BJ (cell line): Measurements from ENCODE around the gene APOC1. TPM values are rescaled to one million over a fixed set of nuclear protein-coding genes. Genes with fewer than 3 reads are reported as not detected.

Experiments
- CTCF ChIA-PET: fragments of 350-600 bp; formaldehyde crosslinking; extraction: SDS; loops from one replicate; lab custom pipeline; 2021; ENCODE audit warnings: antibody characterized with exemption, inconsistent platforms; lab: Yijun Ruan, JAX
- POLR2A ChIA-PET: fragments of 300-600 bp; sonication (Branson Sonifier 250); formaldehyde crosslinking; extraction: SDS; loops from one replicate; lab custom pipeline; 2021; ENCODE audit warnings: antibody characterized with exemption; lab: Charles Lee
- DNase-seq: peaks from one replicate; pipeline ENCODE4 v3.0.0-alpha.2; 2011; ENCODE audit warnings: low read depth
- H3K27me3 ChIP-seq: 2 replicates; pipeline ENCODE4 v1.6.0; 2011; ENCODE audit warnings: low read length; ENCODE audit not compliant: control insufficient read depth, insufficient read depth
- H3K36me3 ChIP-seq: 2 replicates; pipeline ENCODE4 v1.5.1; 2011; ENCODE audit warnings: low read length; ENCODE audit not compliant: control insufficient read depth, insufficient read depth
- H3K4me3 ChIP-seq: 2 replicates; pipeline ENCODE4 v1.5.1; 2011; ENCODE audit warnings: low read depth, mild to moderate bottlenecking, control low read depth, low read length
- polyA plus RNA-seq: library from polyadenylated mRNA; depleted of rRNA; stranded (reverse); fragments of >200 nt; gene quantifications from 2 replicates; pipeline ENCODE4 v1.2.3, GENCODE V29; 2011; rRNA removed
- TF ChIP-seq, protein P1 (sequence below): IDR thresholded peaks from 2 replicates; pipeline ENCODE4 v1.5.1; 2011; ENCODE audit warnings: low read depth, mild to moderate bottlenecking, control low read depth, inconsistent platforms, low read length, moderate library complexity; ENCODE audit not compliant: insufficient read depth

APOC1 gene
- polyA plus RNA-seq, 1 experiment = 4.9 TPM

DNA sequence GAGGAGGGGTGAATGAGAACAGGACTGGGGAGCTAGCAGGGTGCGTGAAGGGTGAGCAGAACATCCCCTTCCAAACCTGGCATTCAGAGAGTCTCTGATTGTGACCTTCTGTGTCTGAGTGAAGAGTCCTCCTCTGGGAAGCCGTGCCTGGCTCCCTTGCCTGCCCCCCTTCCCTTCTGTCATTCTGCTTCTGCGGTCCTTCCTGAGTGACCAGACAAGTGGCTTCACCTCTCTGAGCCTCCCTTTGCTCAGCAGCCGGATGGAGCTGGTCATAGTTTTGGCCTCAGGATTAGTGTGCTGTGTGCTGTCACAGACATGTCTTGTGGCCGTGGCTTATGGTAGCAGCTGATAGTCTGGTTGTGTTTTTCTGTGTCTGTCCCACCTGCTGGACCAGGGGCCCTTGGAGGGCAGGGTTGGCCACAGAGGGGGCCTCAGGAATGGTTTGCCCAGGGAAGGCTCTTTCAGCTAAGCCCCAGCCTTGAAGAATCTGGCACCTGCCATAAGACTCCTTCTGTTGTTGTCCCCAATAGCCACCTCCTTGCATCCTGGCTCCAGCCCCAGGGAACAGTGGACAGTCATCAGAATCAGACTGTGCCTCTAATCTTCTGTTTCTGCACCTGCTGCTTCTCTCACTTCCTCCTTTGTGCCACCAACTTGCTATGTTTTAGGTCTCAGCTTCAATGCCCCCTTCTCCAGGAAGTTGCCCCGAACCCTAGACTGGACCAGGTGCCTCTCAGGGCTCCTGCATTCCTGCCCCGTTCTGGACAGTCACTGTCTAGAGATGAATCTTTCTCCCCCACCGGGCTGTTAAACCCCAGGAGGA lies 46.7 kb downstream of the APOC1 start:
- POLR2A ChIA-PET = no interaction called here
- no peak for DNase-seq
- Histone ChIP-seq H3K27me3 (no peaks in the 10 kb centered on the region), H3K4me3 (no peak overlapping the region), H3K36me3 (peaks cover 12% of the 10 kb centered on the region)
- CTCF ChIA-PET = interaction anchor here (1.2 kb wide), 1 partner anchor 57 kb away, joined by 4 read pairs; no protein-coding TSS in a partner anchor
- TF ChIP-seq, protein P1, sequence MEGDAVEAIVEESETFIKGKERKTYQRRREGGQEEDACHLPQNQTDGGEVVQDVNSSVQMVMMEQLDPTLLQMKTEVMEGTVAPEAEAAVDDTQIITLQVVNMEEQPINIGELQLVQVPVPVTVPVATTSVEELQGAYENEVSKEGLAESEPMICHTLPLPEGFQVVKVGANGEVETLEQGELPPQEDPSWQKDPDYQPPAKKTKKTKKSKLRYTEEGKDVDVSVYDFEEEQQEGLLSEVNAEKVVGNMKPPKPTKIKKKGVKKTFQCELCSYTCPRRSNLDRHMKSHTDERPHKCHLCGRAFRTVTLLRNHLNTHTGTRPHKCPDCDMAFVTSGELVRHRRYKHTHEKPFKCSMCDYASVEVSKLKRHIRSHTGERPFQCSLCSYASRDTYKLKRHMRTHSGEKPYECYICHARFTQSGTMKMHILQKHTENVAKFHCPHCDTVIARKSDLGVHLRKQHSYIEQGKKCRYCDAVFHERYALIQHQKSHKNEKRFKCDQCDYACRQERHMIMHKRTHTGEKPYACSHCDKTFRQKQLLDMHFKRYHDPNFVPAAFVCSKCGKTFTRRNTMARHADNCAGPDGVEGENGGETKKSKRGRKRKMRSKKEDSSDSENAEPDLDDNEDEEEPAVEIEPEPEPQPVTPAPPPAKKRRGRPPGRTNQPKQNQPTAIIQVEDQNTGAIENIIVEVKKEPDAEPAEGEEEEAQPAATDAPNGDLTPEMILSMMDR = no peak

DNA sequence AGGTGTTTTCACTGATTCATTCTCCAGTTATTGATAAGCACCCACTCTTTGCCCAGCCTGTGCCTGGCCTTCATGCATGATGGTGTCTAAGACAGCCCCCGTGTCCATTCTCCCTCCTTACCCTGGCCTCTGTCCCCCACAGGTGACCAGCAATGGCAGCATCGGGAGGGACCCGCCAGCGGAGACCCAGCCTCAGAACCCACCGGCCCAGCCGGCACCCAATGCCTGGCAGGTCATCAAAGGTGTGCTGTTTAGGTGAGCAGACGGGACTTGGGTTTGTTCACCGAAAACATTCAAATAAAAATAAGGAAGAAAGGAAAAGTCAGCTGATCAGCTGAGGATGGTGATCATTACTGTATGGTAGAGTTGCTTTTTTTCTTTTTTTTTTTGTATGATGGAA lies 47.4 kb downstream of the APOC1 start:
- DNase-seq = no peak
- TF ChIP-seq, protein P1 = no peak
- ChIA-PET POLR2A (no interaction called here), CTCF (no interaction called here)
- Histone ChIP-seq H3K4me3 (no peak overlapping the region), H3K36me3 (peaks cover 14% of the 10 kb centered on the region), H3K27me3 (no peaks in the 10 kb centered on the region)

DNA sequence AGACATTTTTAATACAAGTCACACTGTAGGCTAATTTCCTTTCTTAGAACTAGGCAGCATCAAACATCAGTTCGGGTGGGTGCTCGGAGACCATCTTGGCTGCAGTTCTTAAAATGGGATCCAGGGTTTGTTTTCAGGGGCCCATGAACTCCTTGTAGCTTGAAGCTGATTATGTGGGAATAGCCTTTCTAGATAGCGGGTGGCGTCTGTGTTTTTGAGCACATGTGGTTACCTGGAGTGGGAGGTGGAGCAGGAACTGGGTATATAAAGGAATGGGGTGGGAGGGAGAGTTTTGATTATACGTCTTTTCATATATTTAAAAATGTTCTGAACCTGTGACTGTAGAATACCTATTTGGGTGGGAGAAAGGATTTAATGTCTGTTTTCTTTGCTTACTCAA lies 53.7 kb downstream of the APOC1 start:
- no peak overlapping the region for H3K4me3 ChIP-seq
- H3K27me3 ChIP-seq = no peaks in the 10 kb centered on the region
- ChIA-PET CTCF (interaction anchor here (1.4 kb wide), 1 partner anchor 21 kb away, joined by 7 read pairs; no protein-coding TSS in a partner anchor), POLR2A (no interaction called here)
- TF ChIP-seq, protein P1 = no peak
- no peak for DNase-seq
- H3K36me3 ChIP-seq = peaks cover 10% of the 10 kb centered on the region

DNA sequence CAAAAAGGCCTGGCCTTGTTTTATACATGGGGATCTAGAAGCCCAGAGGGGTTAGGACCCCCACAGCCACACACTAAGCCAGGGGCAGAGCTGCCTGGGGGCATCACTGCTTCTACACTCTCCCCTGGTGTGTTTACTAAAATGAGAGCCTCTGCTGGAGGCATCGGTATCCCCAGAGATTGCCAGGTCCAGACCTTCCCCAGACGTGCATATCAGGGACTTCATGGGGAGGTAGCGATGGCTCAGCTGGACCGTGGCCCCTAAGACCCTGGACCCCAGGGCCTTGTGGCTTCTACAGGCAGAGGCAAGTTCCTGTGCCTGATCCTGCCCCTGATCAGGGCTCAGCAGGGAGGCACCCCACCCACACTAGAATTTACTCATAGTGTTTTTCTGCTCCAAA lies 54.3 kb downstream of the APOC1 start:
- DNase-seq = no peak

More for the DNA sequence above, 54.3 kb downstream of the APOC1 start:
- no peak overlapping the region for H3K4me3 ChIP-seq
- peaks cover 14% of the 10 kb centered on the region for H3K36me3 ChIP-seq
- ChIA-PET POLR2A (no interaction called here), CTCF (interaction anchor here (1.4 kb wide), 1 partner anchor 20 kb away, joined by 7 read pairs; no protein-coding TSS in a partner anchor)
- TF ChIP-seq, protein P1 = no peak
- H3K27me3 ChIP-seq = no peaks in the 10 kb centered on the region

Other genes starting within 250 kb of the APOC1 start
- gene CEACAM19, start 243.1 kb upstream of the APOC1 start, polyA plus RNA-seq = 6.1 and 8.9 TPM in 2 replicates
- not detected in 2 replicates for gene CEACAM16, start 215.5 kb upstream of the APOC1 start, polyA plus RNA-seq
- 5.0 and 9.1 TPM in 2 replicates for gene BCL3, start 165.9 kb upstream of the APOC1 start, polyA plus RNA-seq
- not detected in 2 replicates for gene CBLC, start 136.7 kb upstream of the APOC1 start, polyA plus RNA-seq
- 4.7 and 8.9 TPM in 2 replicates for gene BCAM, start 105.5 kb upstream of the APOC1 start, polyA plus RNA-seq
- 80.6 and 107 TPM in 2 replicates for gene NECTIN2, start 68.3 kb upstream of the APOC1 start, polyA plus RNA-seq
- 27.7 and 46.8 TPM in 2 replicates for gene TOMM40, start 23.4 kb upstream of the APOC1 start, polyA plus RNA-seq
- 2.8 and 3.6 TPM in 2 replicates for gene APOE, start 8.8 kb upstream of the APOC1 start, polyA plus RNA-seq
- gene APOC4, start 27.6 kb downstream of the APOC1 start, polyA plus RNA-seq = not detected in 2 replicates
- not detected in 2 replicates for gene APOC2, start 31.4 kb downstream of the APOC1 start, polyA plus RNA-seq
- 65.2 and 127 TPM in 2 replicates for gene CLPTM1, start 40.8 kb downstream of the APOC1 start, polyA plus RNA-seq
- 6.7 and 11.6 TPM in 2 replicates for gene RELB, start 86.9 kb downstream of the APOC1 start, polyA plus RNA-seq
- 13.6 and 15.9 TPM in 2 replicates for gene CLASRP, start 124.4 kb downstream of the APOC1 start, polyA plus RNA-seq
- gene ZNF296, start 161.9 kb downstream of the APOC1 start, polyA plus RNA-seq = 0.09 TPM in 1 of 2 replicates, not detected in the other
- 17.0 and 25.0 TPM in 2 replicates for gene GEMIN7, start 164.7 kb downstream of the APOC1 start, polyA plus RNA-seq
- gene PPP1R37, start 178.6 kb downstream of the APOC1 start, polyA plus RNA-seq = 10.8 and 16.1 TPM in 2 replicates
- 0.02 and 0.05 TPM in 2 replicates for gene NKPD1, start 246.4 kb downstream of the APOC1 start, polyA plus RNA-seq